Middle frontal gyrus (tissue), 1 donor: Measurements from ENCODE around the gene SSBP3.

Source experiments
- DNase-seq: peaks from one replicate; pipeline ENCODE4 v3.0.0-alpha.2; 2015; ENCODE audit warnings: low spot score; ENCODE audit errors: extremely low spot score

SSBP3 gene

DNA sequence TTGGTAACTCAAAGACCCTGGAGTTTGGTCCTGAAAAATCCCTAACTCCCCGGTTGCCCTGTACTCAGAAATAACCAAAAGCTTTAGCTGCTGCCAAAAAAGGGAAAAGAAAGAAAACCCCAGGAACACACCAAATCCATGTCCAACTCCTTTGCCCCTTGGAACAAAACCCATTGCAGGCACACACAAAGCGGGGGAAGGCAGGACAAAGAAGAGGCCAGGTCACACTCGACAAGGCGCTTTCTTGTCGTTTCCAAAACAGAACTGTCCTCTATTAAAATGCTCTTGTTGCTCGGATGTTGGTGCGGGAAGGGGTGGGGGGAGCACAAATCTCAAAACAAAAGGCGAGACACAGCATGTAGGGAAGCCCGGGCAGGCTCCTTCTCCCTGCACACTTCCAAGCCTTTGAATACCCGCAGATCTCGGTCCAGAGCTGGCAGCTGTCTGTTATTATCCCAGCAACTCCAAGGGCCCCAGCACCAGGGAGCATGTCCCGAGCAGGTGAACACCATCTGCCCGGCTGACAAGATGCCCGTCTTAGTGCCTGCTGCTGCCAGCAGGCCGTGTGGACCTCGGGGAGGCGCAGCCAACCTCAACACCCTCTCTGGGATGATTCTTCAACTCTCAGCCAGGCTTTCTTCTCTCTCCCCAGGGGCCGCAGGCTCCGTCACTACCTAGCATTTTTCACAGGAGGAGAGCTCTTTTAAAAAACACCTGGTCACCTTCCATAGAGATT lies 96.4 kb downstream of the SSBP3 start:
- DNase-seq, result no peak

DNA sequence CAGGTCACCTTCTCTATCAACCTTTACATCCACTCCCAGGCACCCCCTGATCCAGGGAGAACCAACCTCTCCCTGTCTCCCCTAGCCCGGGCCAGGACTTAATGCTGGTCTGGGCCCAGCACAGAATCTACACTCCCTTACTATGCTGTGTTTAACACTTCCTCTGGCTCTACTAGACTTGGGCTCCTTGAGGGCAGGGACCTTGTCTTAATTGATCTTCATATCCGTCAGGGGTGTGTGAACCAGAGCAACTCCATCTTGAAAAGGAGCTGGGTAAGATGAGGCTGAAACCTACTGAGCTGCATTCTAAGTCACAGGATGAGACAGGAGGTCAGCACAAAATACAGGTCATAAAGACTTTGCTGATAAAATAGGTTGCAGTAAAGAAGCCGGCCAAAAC lies 98.9 kb downstream of the SSBP3 start:
- DNase-seq, result no peak

DNA sequence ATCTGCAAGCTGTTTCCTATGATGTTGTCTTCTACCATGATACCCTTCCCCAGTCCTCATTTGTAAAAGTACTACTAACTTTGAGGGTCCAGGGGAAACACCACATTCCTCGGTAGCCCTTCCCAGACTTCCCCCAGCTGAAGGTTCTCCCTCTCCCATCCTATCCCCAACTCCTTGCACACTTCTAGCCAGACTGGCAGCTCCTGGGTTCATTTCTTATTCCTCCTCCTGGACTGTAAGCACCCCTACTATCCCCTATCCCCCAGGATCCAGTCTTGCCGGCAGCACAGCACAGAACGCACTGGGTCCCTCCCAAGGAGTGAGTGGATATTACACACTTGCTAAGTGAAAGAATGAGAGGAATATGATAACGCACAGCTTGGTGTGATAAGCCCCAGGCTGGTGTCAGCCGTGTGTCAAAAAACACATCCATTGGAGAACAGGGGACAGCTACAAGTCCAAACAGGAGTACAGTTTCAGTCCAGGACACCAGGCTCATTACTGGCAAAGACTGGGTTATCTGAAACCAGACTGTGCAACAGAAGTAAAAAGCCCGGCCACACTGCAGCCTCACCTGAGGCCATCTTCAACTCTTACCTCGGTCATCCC lies 100.2 kb downstream of the SSBP3 start:
- DNase-seq, result no peak

GRCh38 chr1:54304518-54304917 lies 101.7 kb downstream of the SSBP3 start:
- DNase-seq, result no peak

DNA sequence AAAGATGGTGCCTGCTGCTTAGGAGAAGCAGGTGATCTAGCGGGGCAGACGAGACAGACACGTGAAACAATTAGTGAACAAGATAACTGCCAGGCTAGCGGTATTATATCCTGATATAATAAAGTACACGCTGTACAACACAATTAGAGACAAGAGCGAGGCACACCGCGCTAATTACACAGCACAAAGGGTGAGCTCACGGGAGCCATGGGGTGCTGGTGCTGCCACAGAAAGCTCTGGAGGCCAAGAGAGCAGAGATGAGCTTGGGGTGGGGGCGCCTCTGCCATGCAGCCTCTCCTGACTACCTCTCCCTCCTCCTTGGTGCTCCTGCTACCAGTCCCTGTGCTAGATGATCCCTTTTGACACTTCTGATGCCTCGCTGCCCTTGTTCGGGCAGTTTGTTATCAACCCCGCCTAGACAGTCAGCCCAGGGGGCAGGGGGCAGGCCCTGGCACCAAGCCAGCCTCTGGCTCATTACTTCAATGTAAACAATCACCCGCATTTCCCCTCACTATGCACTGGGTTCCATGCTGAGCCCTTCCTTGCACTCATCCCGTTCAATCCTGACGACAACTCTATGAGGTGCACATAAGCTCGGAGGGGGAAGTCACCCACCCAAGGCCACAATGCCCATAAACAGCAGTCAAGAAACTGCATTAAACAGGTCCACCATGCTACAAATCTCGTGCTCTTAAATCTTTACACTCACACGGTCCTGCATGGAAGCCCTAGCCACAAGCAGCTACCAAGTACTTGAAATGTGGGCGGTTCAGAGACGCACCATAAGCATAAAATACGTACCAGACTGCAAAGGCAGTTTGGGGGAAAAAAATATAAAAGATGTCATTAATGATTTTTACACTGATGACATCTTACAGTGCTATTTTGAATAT lies 103.0 kb downstream of the SSBP3 start:
- no peak for DNase-seq

GRCh38 chr1:54302549-54302948 lies 103.6 kb downstream of the SSBP3 start:
- no peak for DNase-seq

- DNase-seq, result no peak
Measured at GRCh38 chr1:54301497-54301896, 104.7 kb downstream of the SSBP3 start.

DNA sequence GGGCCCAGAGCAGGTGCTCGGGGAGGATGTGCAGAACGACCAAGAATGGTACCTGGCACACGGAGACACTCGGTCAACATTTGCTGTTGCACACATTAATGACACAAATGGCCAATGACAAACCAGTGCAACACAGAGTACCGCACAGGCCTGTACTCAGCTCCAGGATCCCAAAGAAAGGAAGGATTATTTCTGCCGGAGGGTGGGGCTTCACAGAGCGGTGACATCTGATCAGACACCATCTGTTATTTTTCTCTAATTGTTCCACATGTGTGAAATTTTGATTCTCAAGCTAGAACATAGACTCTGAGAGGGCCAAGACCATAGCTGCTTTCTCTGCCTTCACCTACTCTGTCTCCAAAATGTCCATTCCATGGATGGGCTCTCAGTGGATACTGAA lies 105.8 kb downstream of the SSBP3 start:
- no peak for DNase-seq

DNA sequence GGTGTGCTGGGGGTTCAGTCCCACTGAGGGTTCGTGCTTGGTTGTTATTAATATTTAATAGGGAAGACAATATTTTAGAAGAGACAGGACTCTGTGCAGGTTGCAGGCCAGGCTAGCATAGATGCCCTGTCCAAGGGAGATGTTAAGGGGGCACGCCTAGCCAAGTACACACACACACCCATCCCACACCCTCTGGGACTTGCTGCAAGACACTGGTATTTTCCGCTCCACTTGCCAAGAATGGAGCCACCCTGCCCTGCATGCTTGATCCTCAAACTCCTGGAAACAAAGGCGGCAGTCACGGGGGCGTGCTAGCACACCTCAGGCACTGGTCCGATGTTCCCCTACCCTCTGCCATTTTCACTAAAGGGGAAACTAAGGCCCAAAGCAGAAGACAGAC lies 107.2 kb downstream of the SSBP3 start:
- no peak for DNase-seq

GRCh38 chr1:54298284-54299033 lies 107.7 kb downstream of the SSBP3 start:
- DNase-seq, result no peak

DNA sequence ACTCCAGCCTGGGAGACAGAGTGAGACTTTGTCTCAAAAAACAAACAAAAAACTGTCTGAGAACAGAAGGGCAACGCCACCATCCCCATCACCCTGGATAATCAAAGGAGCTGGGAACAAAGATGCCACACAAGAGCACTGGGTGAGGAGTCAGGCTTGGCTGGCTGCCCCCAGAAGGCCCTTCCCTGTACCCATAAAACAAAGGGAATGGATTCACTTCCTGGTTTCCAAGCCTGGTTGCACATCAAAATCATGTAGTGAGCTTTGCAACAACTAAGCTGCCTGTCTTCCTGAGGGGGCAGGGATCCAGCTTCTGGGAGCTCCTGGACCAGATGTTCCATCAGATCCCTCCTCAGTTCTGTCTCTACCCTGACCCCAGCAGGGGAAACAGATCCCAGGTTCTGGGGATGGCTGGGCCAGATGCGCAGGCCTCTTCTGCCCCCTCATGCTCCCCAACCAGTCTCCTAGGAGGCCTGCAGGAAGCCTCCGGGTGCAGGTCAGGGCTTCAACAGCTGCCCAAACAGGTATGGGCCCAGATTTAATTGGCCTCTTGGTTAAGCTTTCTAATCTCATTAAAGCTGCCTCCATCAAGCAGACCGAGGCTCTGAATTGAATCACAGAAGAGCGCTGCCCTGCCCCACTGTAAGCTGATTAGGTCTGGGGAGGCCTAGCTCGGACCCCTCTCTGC lies 108.5 kb downstream of the SSBP3 start:
- DNase-seq, result no peak

DNA sequence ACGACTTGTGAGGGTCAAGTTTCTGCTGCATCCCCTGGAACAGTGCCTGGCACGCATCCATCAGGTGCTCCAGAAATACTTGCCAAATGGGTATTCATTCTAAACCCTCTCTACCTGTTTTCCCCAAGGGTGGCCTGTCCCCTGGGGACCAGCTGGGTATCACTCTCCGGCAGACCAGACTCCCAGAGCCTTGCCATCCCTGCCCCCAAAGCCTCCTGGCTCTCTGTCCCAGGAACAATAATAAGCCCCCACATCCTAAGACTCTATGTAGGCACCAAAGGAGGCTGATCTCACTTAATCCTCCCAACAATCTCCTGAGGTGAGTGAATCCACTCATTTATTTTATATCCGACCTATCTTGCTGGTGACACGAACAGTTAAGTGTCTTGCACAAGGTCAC lies 109.5 kb downstream of the SSBP3 start:
- DNase-seq, result no peak

- no peak for DNase-seq
Measured at GRCh38 chr1:54294887-54295286, 111.3 kb downstream of the SSBP3 start.

GRCh38 chr1:54292002-54292911 lies 113.9 kb downstream of the SSBP3 start:
- DNase-seq, result no peak

DNA sequence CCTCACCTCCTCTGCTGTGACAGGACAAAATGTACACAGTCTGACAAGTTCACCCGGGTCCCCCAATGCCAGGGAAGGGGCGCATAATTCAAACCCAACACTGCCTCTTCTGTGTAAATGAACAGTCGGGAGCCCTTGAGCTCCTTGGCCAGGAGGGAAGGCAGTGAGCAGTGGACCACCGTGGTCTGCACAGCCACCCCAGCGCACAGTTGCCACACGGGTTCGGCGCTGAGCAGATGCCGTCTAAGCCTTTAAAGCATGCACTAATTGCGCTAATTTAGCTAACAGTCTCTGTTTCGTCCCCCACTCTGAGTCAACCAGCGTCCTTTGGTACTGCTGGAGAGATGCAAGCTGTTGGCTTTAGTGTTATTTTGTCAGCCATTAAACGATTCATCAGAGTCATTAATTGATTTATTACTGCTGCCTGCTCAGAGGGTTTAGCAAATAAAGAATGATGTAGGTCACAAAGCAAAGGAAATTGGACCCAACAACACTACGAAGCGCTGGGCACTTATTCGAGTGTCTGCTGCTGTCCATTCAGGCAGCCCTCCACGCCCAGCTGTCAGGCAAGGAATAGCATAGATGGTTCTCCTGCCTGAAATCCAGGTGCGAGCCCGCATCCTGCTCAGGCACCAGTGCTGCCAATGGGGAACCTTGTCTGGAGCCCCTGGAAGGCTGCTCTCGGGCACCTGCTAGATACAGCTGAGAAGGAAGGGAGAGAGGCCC lies 114.8 kb downstream of the SSBP3 start:
- DNase-seq, result no peak

DNA sequence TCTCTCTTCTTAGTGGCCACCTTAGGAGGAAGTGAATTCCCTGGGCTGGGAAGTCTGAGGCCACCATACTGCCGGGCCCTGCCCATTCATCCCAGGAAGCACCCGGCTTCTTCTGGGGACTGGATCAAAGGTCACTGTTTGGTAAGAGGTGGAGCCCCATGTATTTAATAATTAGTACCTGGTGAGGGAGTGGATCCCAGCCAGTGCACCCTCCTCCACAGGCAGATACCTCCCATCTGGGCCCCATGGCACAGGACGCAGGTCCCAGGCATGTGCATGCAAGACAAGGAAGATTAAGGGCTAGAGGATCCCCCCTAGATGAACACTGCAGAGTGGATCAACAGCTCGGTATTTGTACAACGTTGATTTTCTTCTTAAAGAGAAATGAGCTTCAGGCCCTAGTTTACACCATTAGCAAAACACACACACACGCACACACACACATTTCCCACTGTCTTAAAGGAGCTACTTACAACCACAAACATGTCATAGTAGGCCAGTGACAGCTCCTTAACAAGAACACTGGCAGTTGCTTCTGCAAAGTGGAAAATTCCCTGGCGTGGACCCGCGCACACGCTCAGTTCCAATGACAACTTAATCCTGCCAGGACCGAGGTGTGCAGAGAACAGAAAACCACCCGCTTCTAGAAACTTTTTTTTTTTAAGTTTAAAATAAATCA lies 115.5 kb downstream of the SSBP3 start:
- DNase-seq, result no peak

- no peak for DNase-seq
Measured at GRCh38 chr1:54289712-54290233, 116.4 kb downstream of the SSBP3 start.

DNA sequence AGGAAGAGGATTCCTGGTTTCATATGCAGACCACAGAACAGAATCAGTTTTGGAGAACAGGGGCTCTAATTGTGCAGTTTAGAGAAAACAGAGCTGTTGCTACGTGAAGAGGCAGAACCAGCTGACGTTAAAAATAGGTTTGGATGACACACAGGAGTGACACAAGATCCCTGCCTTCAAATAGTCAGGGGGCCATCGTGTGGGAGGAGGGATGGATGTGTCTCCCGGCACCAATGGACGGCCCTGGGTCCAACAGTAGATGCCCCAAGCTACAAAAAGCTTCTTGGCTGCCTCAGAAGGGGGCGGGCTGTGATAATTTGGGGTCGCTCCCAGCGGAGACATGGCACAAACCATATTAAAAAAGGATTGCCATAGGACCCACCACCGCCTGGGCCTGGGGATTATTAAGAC lies 118.4 kb downstream of the SSBP3 start:
- no peak for DNase-seq
